ENCODE data around the gene PTPRF.
"Not testable (repeated sequence)": the region's sequence is repeated elsewhere in the genome, so short reads cannot be mapped to it uniquely, and the experiment has no call there.

Gene PTPRF

GRCh38 chr1:43638381-43638780, 107.7 kb downstream of the PTPRF start:
- DNase-seq = not testable (repeated sequence)

- DNase-seq = no peak
Measured at GRCh38 chr1:43639976-43640794, 109.5 kb downstream of the PTPRF start.

GRCh38 chr1:43644558-43644957, 113.9 kb downstream of the PTPRF start:
- no peak for DNase-seq

GRCh38 chr1:43645461-43645860, 114.8 kb downstream of the PTPRF start:
- no peak for DNase-seq

- DNase-seq = not testable (repeated sequence)
Measured at GRCh38 chr1:43647331-43647730, 116.6 kb downstream of the PTPRF start.

GRCh38 chr1:43648221-43648847, 117.7 kb downstream of the PTPRF start:
- DNase-seq = no peak

- DNase-seq = no peak
Measured at GRCh38 chr1:43648876-43649477, 118.3 kb downstream of the PTPRF start.

- peak; percentile 89 for DNase-seq
Measured at GRCh38 chr1:43650310-43651085, 119.8 kb downstream of the PTPRF start.

- no peak for DNase-seq
Measured at GRCh38 chr1:43651188-43651587, 120.5 kb downstream of the PTPRF start.

GRCh38 chr1:43651902-43652301, 121.2 kb downstream of the PTPRF start:
- no peak for DNase-seq

GRCh38 chr1:43653339-43653738, 122.7 kb downstream of the PTPRF start:
- DNase-seq = no peak

GRCh38 chr1:43653893-43654292, 123.2 kb downstream of the PTPRF start:
- no peak for DNase-seq

- DNase-seq = no peak
Measured at GRCh38 chr1:43655953-43656352, 125.3 kb downstream of the PTPRF start.

GRCh38 chr1:43659212-43660166, 128.8 kb downstream of the PTPRF start:
- no peak for DNase-seq

- no peak for DNase-seq
Measured at GRCh38 chr1:43660355-43660754, 129.7 kb downstream of the PTPRF start.

- DNase-seq = no peak
Measured at GRCh38 chr1:43664369-43664768, 133.7 kb downstream of the PTPRF start.

- no peak for DNase-seq
Measured at GRCh38 chr1:43666608-43667007, 135.9 kb downstream of the PTPRF start.

- no peak for DNase-seq
Measured at GRCh38 chr1:43668956-43669355, 138.3 kb downstream of the PTPRF start.

- DNase-seq = no peak
Measured at GRCh38 chr1:43669878-43670277, 139.2 kb downstream of the PTPRF start.

GRCh38 chr1:43671193-43671592, 140.5 kb downstream of the PTPRF start:
- DNase-seq = no peak

- DNase-seq = no peak
Measured at GRCh38 chr1:43671626-43672330, 141.1 kb downstream of the PTPRF start.

Data from activated naive CD4-positive, alpha-beta T cell treated with anti-CD3 and anti-CD28 coated beads, Interleukin-2, amount 50 U/mL, for 16 hours (primary cell).